Left ventricle myocardium inferior (tissue), 1 donor: ENCODE measurements around the gene SGMS2. TPM values are rescaled to one million over a fixed set of nuclear protein-coding genes. Genes with fewer than 3 reads are reported as not detected.

Source experiments
- DNase-seq: peaks from one replicate; pipeline ENCODE4 v3.0.0-alpha.2; 2020
- H3K27ac ChIP-seq: fragments of 200-600 bp; replicated peaks from 2 replicates; pipeline ENCODE4 v1.8.0; 2021
- H3K27me3 ChIP-seq: fragments of 200-600 bp; 2 replicates; pipeline ENCODE4 v1.8.0; 2021; ENCODE audit warnings: low read depth
- H3K36me3 ChIP-seq: fragments of 200-600 bp; 2 replicates; pipeline ENCODE4 v1.8.0; 2021
- H3K4me1 ChIP-seq: fragments of 200-600 bp; 2 replicates; pipeline ENCODE4 v1.8.0; 2021
- H3K4me3 ChIP-seq: fragments of 200-600 bp; 2 replicates; pipeline ENCODE4 v1.8.0; 2021; ENCODE audit warnings: mild to moderate bottlenecking, moderate library complexity
- H3K9me3 ChIP-seq: fragments of 200-600 bp; replicated peaks from 2 replicates; pipeline ENCODE4 v1.8.0; 2021
- CTCF ChIP-seq: fragments of 200-600 bp; IDR thresholded peaks from 2 replicates; pipeline ENCODE4 v1.8.0; 2021; ENCODE audit warnings: antibody characterized with exemption, mild to moderate bottlenecking, borderline replicate concordance
- intact Hi-C: fragments of 100-400 bp; cut with micrococcal nuclease; formaldehyde crosslinking; loops from one replicate; pipeline ENCODE4 v1.11.0; 2022
- total RNA-seq: library from RNA; stranded (reverse); fragmentation: NEBNext Ultra II Directional; extraction: Animal tissue kit (Norgen Biotek cat#: 25700); gene quantifications from one replicate; pipeline ENCODE4 v1.2.1, GENCODE V29; 2021
- donor health status: DM: no; HTN: yes; CAD: no; lungs with severe emphysema.

The SGMS2 gene
- total RNA-seq, 1 donor from 2014 or later: 21.4 TPM

- H3K27ac ChIP-seq: no peak overlapping the region
- no peaks in the 10 kb centered on the region for H3K27me3 ChIP-seq
- no peak for TF ChIP-seq CTCF
- no peaks in the 10 kb centered on the region for H3K4me1 ChIP-seq
- peaks cover 4% of the 10 kb centered on the region for H3K9me3 ChIP-seq
- no peak overlapping the region for H3K4me3 ChIP-seq
- peaks cover 56% of the 10 kb centered on the region for H3K36me3 ChIP-seq
- intact Hi-C loops: no loop called here
- no peak for DNase-seq
Observed at GRCh38 chr4:107945809-107946208, 121.1 kb downstream of the SGMS2 start.

GRCh38 chr4:107950746-107951540 lies 126.2 kb downstream of the SGMS2 start:
- Histone ChIP-seq H3K27ac (no peak overlapping the region), H3K27me3 (no peaks in the 10 kb centered on the region), H3K4me3 (no peak overlapping the region), H3K36me3 (peaks cover 67% of the 10 kb centered on the region), H3K4me1 (no peaks in the 10 kb centered on the region), H3K9me3 (no peaks in the 10 kb centered on the region)
- DNase-seq: no peak
- intact Hi-C loops: no loop called here
- TF ChIP-seq CTCF: no peak

DNA sequence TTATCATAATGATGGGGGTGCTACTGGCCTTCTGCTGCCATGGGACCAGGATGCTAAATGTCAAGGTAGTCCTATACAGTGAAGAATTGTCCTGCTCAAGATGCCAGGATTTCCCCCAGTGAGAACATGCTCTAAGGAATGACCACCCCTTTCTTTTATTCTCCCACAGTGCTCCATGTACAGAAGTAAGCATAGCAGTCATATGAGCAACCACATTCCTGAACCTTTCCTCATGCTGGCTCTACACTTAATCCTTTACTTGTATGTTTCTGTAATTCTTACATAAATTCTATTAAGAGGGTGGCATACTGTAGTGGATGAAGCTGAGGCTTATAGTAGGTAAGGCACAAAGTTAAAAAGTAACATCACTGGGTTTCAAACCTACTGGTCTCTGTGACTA lies 126.8 kb downstream of the SGMS2 start:
- intact Hi-C loops: no loop called here
- no peaks in the 10 kb centered on the region for H3K4me1 ChIP-seq

DNA sequence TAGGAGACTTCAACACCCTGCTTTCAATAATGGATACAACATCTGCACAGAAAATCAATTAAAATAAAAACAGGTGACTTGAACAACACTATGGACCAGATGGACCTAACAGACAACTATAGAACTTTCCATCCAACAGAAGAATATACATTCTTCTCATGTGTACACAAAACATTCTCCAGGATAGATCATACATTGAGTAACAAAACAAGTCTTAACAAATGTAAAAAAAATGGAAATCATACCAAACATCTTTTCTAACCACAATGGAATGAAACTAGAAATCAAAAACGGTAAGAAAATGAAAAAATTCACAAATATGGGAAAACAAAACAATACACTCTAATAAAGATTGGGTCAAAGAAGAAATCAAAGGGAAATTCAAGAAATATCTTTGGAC lies 131.3 kb downstream of the SGMS2 start:
- DNase-seq: no peak
- H3K9me3 ChIP-seq: peaks cover 26% of the 10 kb centered on the region
- peaks cover 21% of the 10 kb centered on the region for H3K36me3 ChIP-seq
- no peak overlapping the region for H3K27ac ChIP-seq
- no peak overlapping the region for H3K4me3 ChIP-seq
- no peak for TF ChIP-seq CTCF
- H3K4me1 ChIP-seq: no peaks in the 10 kb centered on the region
- no peaks in the 10 kb centered on the region for H3K27me3 ChIP-seq
- intact Hi-C loops: no loop called here

More for the DNA sequence above, 126.8 kb downstream of the SGMS2 start:
- Histone ChIP-seq H3K36me3 (peaks cover 63% of the 10 kb centered on the region), H3K27ac (no peak overlapping the region), H3K27me3 (no peaks in the 10 kb centered on the region), H3K9me3 (peaks cover 5% of the 10 kb centered on the region), H3K4me3 (no peak overlapping the region)
- DNase-seq: no peak
- TF ChIP-seq CTCF: no peak

Other genes with a start within 250 kb of the SGMS2 start
- gene PAPSS1, start 104.7 kb upstream of the SGMS2 start, total RNA-seq: 10.0 TPM
- 9.4 TPM for gene CYP2U1, start 106.6 kb downstream of the SGMS2 start, total RNA-seq
- 238 TPM for gene HADH, start 165.0 kb downstream of the SGMS2 start, total RNA-seq